ENCODE measurements around the gene API5. TPM values are rescaled to one million over a fixed set of nuclear protein-coding genes. Genes with fewer than 3 reads are reported as not detected.

Gene API5
- 73.3 and 105 TPM in 2 replicates for total RNA-seq

DNA sequence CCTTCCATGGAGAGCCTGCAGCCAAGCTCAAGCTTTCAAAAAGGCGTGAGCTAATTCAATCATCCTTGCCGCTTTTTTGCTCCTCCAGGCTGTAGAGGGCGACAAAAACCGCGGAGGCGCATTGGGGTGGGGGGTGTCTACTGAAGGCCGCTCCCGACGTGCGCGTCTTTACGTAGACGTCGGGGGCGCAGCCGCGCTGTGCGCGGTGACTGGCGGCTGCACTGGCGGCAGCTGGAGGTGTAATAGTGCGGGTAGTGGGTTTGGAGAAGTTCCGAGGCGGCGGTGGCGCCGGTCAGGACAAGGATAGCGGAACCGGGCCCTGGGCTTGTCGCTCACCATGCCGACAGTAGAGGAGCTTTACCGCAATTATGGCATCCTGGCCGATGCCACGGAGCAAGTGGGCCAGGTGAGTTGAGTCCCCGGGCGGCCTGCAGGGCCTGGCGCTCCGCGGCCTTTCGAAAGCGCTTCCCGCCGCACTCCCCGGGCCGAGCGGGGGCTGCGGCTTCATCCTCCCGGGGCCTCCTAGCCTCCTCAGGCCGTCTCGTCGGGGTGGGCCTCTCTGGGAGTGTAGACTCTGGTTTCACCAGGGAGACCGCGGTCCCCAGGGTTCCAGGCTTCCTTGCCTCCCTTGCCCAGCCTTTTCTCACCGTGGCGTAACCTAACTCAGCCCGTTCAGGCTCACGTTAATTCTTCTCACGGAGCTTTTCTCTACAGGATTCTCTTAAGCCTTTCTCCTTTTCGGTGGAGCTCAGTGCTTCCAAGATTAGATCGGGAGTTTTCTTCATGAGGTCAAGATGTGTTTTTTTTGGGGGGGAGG lies at the start of gene API5:
API5 (plus strand) TSS at position 206 of the 817 bp plus-strand sequence; CDS start at position 338, 132 bp downstream.

DNA sequence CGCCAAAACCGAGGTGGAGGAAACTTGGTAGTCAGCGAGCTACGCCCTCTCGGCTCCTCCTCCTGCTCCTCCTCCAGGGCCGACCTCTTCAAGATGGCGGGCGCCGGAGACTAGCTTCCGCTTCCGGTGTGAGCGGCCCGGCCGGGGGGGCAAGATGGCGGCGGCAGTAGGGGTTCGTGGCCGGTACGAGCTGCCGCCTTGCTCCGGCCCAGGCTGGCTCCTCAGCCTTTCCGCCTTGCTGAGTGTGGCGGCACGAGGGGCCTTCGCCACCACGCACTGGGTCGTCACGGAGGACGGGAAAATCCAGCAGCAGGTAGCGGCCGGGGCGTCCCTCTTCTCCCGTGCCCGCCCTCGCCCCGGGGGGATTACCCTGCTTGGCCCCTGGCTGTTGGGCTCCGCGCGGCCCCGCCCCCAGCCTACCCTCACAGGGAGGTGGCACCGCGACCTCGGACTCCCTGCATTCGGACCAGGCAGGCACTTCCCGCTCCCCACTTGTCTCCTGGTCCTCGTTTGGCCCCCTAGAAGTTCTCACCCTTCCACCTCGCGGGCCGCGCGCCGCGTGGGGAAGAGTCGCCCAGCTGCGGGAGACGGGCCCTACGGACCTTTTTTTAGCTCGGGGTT lies 47.1 kb downstream of the API5 start, which contains the start of gene TTC17:
TTC17 (plus strand) TSS at position 120 of the 621 bp plus-strand sequence; CDS start at position 155, 35 bp downstream.

Other genes with a start within 250 kb of the API5 start
- 90.0 and 106 TPM in 2 replicates for gene TTC17, start 46.9 kb downstream of the API5 start, total RNA-seq

Measured in smooth muscle cell of the umbilical artery (primary cell).